ENCODE measurements around the gene BAIAP2. TPM values are rescaled to one million over a fixed set of nuclear protein-coding genes. Genes with fewer than 3 reads are reported as not detected.
"Not testable (repeated sequence)": the region's sequence is repeated elsewhere in the genome, so short reads cannot be mapped to it uniquely, and the experiment has no call there.

The BAIAP2 gene
- polyA plus RNA-seq, 3 donors: 42.8 to 49.4 (median 43.0) TPM

DNA sequence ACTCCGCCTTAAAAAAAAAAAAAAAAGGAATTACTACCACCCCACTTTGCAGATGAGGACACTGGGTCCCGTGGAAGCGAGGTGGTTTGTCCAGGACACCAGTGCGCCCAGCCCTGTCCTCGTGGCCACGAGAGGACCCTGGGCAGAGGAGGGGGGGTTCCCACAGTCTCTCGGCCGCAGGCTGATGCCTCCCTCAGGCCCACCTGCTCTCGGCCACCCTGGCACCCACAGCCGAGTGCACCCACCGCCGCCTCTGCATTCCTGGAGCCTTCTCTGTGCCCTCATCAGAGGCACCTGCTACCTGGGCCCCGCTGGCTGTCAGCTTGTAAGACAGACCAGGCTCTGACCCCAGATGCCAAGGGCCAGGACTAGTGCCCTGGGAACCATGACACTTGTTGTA, 102.3 kb downstream of the BAIAP2 start:
- no peak for DNase-seq

DNA sequence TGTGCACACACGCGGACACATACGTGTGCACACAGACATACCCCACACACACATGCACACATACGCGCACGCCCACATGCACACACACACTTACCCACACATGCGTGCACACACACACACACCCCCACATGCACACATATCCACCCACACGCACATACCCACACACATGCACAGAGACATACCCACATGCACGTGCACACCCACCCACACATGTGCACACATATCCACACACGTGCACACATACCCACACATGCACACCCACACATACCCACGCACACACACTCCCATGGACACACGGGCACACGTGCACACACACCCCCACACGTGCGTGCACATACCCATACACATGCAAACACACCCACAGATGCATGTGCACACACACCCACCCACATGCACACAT, 103.1 kb downstream of the BAIAP2 start:
- DNase-seq: no peak

DNA sequence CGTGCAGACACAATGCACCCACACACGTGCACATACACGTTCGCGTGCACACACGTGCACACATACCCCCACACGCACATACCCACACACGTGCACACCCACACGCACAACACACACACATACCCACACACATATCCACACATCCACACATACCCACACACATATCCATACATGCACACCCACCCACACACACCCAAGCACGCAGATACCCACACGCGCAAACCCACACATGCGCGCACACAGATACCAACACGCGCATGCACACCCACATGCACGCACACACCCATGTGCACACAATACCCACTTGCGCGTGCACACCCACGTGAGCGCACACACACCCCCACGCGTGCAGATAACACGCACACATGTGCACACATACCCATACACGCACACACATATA, 103.5 kb downstream of the BAIAP2 start:
- DNase-seq: no peak

DNA sequence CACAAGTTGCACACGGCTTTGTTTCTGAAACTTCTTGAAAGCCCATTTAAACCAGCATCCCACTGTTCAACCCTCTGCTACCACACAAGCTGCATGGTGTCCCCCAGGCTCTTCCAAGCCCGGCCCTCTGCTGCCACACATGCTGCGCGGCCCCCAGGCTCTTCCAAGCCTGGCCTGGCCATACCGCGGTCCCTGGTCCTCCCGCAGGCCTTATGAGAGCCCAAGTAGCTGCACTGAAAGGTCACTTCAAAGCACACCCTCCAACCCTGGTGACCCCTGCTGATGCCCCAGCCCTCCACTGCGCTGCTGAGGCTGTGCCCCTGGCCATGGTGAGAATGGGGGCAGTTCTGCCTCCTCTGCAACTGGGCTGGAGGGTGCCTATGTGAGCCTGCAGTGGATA, 104.5 kb downstream of the BAIAP2 start:
- no peak for DNase-seq

DNA sequence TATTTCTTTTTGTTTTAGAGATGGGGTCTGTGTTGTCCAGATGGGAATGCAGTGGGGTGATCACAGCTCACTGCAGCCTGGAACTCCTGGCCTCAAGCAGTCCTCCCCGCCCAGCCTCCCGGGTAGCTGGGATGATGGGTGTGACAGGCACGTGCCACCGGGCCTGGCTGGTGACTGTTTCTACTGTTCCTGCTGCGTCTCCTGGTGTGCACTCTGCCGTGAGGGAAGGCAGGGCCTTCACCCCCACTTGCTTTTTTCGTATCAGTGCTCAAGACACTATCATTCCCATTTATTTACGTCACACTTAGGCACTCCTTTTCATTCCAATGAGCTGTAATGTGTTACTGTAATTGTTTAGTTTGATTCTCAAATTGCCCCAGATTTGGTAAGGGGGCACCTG, 105.1 kb downstream of the BAIAP2 start:
- no peak for DNase-seq

DNA sequence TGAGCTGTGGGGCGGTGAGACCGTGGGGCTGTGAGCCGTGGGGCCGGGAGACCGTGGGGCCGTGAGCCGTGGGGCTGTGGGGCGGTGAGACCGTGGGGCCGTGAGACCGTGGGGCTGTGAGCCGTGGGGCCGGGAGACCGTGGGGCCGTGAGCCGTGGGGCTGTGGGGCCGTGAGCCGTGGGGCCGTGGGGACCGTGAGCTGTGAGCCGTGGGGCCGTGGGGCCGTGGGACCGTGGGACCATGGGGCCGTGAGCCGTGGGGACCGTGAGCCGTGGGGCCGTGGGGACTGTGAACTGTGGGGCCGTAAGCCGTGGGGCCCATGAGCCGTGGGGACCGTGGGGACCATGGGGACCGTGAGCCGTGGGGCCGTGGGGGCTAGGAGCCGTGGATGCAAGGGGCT, 105.7 kb downstream of the BAIAP2 start:
- DNase-seq: no peak

DNA sequence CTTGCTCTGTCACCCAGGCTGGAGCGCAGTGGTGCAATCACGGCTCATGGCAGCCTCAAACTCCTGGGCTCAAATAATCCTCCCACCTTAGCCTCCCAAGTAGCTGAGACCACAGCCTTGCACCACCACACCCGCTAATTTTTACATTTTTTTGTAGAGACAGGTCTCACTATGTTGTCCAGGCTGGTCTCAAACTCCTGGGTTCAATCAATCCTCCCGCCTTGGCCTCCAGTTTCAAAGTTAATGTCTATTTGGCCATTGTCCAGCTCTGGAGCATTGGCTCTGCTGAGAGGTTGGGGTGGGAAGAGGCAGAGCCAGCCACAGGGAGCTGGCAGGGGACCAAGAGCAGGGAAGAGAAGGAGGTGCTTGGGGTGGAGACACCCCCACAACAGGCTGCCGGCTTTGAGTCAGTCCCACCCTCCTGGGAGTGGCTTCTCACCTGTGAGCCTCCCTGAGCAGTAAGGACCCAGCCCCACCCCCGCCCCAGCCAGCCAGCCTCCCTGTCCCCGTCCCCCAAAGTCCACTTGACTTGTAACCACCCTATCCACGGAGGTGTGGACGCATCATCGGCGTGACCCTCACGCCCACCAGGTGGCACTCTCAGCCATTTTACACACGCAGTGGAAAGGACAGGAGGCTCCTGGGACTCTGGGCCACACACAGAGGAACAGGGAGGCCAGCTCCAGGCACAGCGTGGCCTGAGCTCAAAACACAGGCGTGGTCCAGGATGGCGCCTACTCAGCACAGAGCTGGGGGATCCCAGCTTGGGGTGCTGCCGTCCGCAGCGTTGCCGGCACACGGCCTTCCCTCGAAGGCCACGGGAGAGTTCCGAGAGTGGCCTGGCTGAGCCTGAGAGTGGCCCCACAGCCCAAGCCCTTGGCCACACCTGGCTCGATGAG, 107.6 kb downstream of the BAIAP2 start:
- DNase-seq: peak; percentile 65

DNA sequence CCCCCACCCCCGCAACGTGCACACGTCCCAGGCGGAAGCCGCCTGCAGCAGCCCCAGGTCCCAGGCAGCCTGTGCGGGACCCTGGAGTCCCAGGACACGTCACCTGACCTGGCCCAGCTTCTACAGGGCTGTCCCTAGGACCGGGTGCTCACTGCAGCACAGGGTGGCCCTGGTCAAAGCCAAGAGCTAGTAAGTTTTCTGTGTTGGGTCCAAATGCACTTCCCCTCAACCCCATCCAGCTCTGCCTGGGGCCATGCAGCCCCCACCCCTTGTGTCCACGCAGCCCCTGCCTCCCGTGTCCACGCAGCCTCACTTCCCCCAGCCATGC, 108.2 kb downstream of the BAIAP2 start:
- no peak for DNase-seq

DNA sequence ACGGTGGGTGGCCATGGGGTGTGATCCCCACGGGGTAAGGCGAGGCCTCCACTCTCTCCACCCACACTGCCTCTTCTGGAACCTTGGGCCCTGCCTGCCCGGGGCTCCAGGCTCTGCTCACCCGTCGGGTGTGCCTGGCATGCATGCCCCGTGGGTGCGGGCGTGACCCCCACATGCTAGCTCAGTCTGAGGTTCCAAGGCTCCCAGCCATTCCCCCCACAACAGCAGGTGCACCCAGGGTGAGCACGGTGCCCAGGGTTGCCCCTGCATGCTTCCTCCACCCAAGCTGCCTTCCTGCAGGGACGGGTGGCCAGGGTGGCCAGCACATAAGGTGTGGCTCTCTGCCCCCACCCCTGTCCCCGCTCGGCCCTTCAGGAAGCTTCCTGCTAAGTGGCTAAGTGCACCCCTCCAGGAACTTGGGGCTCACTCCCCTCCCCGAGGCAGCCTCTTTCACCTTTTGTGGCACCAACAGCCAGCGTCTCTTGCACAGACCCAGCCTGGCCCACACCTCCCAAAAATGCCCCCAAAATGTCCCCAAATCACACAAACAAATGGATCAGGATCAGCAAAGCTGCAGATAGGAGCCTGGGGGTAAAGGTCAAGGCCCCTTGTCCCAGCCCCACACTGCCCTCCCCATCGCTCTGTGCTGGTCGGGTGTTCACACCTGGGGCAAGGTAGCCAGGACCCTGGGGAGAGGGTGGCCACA, 108.9 kb downstream of the BAIAP2 start:
- no peak for DNase-seq

DNA sequence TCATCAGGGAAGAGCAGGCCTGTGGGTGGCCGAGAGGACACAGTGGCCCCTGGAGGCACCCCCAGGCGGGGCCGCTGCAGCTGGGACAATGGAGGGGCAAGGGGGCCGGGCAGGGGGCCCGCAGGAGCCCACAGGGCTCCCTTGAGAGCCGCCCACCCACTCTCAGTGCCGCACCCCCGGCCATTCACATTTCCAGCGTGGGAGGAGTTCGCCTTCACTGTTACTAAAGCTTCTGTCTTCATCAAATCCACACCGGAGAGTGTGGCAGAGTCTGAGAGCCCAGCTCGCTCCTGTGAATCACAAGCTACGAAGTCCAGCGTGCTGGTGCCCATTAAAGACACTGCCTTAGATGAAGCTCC, 109.5 kb downstream of the BAIAP2 start:
- DNase-seq: no peak

DNA sequence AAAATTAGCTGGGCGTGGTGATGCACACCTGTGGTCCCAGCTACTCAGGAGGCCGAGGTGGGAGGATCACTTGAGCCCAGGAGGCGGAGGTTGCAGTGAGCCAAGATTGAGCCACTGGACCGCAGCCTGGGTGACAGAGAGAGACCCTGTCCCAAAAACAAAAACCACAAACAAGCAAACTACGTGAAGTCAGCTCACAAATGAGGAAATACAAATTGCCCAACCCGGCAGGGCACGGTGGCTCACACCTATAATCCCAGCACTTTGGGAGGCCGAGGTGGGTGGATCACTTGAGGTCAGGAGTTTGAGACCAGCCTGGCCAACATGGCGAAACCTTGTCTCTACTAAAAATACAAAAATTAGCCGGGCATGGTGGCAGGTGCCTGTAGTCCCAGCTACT, 111.3 kb downstream of the BAIAP2 start:
- not testable (repeated sequence) for DNase-seq

DNA sequence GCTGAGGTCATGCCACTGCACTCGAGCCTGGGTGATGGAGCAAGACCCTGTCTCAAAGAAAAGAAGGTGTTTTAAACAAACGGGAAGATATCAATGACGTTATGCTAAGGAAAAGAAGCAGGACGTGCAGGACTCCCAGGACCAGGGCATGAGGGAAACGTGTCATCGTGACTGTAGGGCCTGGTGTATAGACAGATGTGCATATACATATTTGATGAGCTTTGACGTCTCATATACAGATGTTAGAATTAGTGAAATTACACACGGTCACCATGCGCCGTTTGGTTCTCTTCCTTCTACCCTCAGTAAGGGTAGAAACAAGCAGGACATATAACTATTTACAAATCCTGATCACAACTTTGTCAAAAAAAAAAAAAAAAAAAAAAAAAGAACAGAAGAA, 112.8 kb downstream of the BAIAP2 start:
- DNase-seq: no peak

DNA sequence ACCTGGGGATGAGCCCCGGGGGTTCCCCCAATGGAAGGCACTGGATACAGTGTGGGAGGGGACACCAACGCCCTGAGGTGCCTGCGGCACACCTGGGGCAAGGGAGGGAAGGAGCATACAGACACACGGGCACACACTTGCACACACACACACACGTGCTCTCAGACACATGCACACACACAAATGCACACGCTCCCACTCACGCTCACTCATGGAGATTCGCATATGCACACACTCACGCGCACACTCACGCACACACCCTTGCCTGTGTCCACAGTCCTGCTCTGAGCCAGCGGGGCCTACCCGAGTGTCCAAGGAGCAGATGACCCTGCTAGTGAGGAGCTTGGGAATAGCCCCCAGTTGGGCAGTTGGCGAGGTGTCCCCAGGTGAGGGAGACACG, 113.6 kb downstream of the BAIAP2 start:
- no peak for DNase-seq

DNA sequence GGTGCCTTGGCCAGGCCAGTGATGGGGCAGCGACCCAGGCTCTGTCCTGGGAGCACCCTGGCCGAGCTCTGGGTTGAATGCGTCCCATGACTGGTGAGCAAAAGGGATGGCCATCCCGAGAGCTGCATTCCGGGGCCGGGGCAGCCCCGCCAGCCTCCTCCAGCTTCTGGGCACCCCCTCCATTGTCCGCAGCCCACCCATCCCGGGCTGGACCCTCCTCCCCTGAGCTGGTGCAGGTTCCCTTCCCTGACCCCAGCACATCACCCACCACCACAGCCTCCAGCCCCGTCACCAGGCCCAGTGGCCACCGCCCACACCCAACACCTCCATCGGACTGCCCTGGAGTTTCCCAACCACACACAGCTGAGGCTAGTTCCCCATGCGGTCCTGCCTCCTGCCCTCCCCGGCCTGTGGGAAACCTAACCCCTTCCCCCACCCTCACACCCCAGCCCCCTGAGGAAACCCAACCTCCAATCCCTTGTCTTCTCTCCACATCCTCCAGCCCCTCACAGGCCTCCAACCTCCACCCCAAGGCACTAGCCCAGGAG, 114.1 kb downstream of the BAIAP2 start:
- DNase-seq: no peak

DNA sequence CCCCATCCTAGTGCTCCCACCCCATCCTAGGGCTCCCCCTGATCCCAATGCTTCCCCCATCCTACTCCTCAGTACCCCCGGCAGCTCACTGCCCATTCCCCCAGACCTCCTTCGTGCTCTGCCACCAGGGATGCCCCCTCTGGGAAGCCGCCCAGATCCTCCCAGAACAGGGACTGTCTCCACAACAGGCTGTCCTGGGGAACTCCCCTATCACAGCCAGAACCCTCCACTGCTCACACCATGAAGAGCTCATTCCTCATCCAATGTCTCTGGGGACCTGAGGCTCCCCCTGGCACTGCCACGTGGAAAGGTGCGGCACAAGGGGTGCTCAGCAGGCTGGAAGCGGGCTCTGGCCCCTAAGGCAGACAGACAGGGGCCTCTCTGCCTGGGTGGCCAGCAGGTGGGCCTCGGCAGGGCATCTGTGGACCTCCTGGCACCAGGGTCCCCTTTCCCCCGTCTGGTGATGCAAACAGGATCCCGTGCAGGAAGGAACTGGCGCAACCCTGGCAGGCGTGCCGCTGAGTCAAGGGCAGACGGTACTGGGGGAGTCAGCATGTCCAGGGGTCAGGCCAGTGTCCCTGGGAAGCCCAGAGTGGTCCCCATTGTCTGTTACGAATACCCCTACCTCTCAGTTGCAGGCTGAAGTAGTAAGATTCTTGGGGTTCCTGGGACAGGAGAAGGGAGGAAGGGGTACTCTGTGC, 115.6 kb downstream of the BAIAP2 start:
- no peak for DNase-seq

DNA sequence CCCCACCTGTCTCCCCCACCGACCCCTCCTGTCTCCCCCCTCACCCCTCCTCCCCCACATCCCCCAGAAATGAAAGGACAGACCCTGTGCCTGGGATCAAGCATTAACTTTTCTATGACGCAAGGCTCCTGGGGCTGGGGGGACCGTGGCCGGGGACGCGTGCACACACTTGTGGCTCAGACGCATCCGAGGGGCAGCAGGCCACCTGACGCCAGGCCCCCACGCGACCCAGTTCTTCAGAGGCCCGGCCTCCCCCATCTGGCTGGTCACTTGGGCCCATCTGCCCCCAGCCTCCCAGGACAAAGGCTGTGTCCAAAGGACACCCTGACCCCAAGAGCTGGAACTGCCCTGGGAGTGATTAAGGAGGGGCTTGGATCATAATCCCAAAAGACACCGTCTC, 116.3 kb downstream of the BAIAP2 start:
- DNase-seq: no peak

DNA sequence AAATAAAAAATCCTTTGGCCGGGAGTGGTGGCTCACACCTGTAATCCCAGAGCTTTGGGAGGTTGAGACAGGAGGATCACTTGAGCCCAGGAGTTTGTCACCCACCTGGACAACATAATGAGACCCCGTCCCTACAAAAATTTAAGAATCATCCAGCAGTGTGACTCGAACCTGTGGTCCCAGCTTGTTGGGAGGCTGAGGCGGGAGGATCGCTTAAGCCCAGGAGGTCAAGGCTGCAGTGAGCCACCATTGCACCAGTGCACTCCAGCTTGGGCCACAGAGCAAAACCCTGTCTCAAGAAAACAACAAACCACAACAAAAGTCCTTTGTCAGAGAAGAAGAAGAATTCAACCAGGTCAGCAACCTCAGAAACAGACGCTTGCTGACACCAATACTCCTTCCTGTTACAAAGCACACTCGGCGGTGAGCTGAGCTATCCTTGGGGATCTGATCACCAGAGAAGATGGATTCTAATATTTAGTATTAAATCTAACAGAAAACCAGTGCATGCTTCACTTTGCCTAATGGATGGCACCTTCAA, 117.4 kb downstream of the BAIAP2 start:
- DNase-seq: no peak

DNA sequence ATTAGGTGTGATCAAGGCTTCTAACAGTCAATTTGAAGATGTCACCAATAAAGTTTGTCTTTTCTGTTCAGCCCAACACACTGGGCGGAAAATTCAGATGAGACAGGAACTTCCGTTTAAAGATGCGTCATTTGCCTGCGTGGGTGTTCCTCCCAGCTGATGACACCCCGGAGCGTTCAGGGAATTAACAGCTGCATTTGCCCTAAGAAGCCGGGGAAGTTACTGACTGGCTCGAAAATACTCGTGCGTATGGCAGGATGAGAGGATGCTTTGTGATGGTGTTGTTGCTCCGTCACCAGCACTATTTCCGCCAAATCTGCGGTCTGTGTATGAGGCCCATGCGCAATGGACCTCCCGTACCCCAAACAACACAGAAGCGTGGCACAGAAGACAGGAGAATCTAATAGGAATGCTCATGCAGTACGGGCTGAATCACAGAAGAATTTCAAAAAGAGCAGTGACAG, 118.4 kb downstream of the BAIAP2 start:
- DNase-seq: no peak

DNA sequence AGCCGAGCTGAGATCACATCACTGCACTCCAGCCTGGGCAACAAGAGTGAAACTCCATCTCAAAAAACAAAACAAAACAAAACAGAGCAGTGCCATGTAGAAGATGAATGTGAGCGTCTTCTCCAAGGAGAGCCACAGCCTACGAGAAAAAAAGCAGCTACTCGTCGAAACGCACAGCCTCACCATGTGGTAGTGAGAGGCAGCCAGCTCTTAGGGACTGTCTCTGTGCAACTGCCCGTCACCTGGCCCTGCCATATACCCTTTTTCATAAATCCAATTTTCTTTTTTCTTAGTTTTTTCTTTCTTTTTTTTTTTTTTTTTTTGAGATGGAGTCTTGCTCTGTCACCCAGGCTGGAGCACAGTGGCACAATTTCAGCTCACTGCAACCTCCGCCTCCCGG, 119.1 kb downstream of the BAIAP2 start:
- DNase-seq: not testable (repeated sequence)

DNA sequence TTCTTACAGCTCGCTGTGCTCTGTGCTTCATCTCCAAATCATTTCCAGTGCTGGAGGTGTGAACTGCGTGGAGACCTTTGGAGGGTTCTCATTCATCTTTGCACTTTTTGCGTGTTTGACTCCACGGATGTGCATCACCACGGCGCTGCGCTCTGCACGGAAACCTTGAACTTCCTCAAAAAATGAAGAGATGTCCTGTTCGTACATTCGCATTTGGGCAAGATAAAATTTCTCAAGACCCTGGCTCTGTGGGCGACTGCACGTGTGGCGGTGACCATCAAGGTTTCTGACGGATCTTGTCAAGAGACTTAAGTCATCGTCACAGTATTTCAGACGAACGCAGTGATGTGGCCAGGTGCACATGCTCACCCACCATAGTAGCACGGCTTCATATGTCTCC, 120.0 kb downstream of the BAIAP2 start:
- DNase-seq: no peak

DNA sequence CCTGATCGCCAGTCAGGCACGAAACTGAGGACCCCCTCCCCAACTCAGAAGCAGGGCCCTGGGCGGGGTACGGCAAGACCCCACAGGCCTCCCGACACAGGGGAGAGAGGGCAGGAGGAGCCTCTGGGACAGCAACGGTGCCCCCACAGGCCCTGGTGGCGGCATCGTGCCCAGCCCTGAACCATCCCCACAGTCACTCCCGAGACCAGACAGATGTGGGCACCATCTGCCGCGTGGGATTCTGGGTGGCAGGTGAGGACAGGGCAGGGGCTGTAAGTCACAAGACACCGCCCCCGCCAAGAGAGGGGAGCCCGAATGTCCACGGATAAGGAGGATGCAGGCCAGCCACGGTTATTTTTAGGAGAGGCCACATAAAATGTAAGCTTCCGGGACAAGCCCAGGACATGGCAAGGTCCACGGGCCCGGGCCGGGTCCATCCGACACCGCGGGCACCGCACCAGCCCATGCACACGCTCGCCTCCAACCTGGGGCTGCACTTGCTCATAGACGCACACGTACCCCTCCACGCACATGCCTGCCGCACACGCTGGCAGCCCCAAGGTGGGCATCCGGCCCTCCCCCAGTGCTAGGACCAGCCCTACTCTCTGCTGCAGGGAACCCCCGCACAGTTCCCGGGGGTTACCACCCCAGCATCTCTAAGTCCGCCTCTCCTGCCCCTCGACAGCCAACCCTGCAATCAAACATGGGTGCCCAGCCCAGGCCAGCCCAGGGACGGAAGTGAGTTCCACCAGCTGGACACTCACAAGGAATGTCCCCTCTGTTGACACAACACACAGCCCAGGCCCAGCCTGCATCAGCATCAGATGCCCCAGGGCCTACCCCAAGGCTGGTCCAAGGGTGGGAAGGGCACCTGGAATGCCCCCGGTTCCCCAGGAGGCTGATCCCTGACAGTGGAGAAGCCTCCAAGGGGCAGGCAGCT, 122.2 kb downstream of the BAIAP2 start:
- no peak for DNase-seq

Data from renal pelvis (tissue), 4 donors.